HL-60 (cell line): ENCODE data around the gene OR14C36.

ENCODE experiments used
- DNase-seq, 2 experiments: peaks; one replicate each; pipeline ENCODE4 v3.0.0-alpha.2; 2010 to 2020; ENCODE audit warnings: low read depth in 1 of 2, low spot score in 1 of 2
- H3K27ac ChIP-seq: fragments of 250-450 bp; sonication (Bioruptor Pico); replicated peaks from 2 replicates; pipeline ENCODE4 v1.5.1; 2020; ENCODE audit warnings: mild to moderate bottlenecking, moderate library complexity
- H3K27me3 ChIP-seq: fragments of 250-450 bp; sonication (Bioruptor Pico); 2 replicates; pipeline ENCODE4 v1.5.1; 2021; ENCODE audit warnings: mild to moderate bottlenecking, moderate library complexity; ENCODE audit not compliant: insufficient read depth, poor library complexity, severe bottlenecking
- H3K4me3 ChIP-seq: replicated peaks from 2 replicates; pipeline ENCODE4 v1.5.1; 2011; ENCODE audit warnings: mild to moderate bottlenecking, control low read depth, low read length; ENCODE audit not compliant: insufficient read depth
- CTCF ChIP-seq: IDR thresholded peaks from one replicate; pipeline ENCODE4 v1.5.1; 2011; ENCODE audit warnings: low read length, control low read depth, inconsistent platforms; ENCODE audit not compliant: insufficient read depth
- GABPA ChIP-seq: IDR thresholded peaks from 2 replicates; pipeline ENCODE4 v1.6.1; 2012; ENCODE audit warnings: low read depth
- POLR2AphosphoS5 ChIP-seq: IDR thresholded peaks from 2 replicates; pipeline ENCODE4 v1.6.1; 2012; ENCODE audit warnings: low read depth
- REST ChIP-seq: IDR thresholded peaks from 2 replicates; pipeline ENCODE4 v1.6.1; 2012; ENCODE audit warnings: low read depth; ENCODE audit not compliant: insufficient replicate concordance
- SPI1 ChIP-seq: IDR thresholded peaks from 2 replicates; pipeline ENCODE4 v1.6.1; 2012; ENCODE audit warnings: low read depth, mild to moderate bottlenecking, borderline replicate concordance

OR14C36 gene

GRCh38 chr1:248388426-248388825, 39.9 kb downstream of the OR14C36 start:
- TF ChIP-seq REST, result no peak
- no peak for TF ChIP-seq GABPA
- TF ChIP-seq CTCF, result no peak
- TF ChIP-seq POLR2AphosphoS5, result no peak
- no peak for TF ChIP-seq SPI1
- no peak overlapping the region for H3K27ac ChIP-seq

GRCh38 chr1:248393050-248393449, 44.5 kb downstream of the OR14C36 start:
- H3K27ac ChIP-seq, result no peak overlapping the region
- H3K27me3 ChIP-seq, result no peaks in the 10 kb centered on the region
- no peak for DNase-seq
- TF ChIP-seq SPI1 (no peak), POLR2AphosphoS5 (no peak), CTCF (no peak), GABPA (no peak), REST (no peak)
- no peak overlapping the region for H3K4me3 ChIP-seq

More at GRCh38 chr1:248388426-248388825, 39.9 kb downstream of the OR14C36 start:
- DNase-seq, result no peak
- Histone ChIP-seq H3K4me3 (no peak overlapping the region), H3K27me3 (no peaks in the 10 kb centered on the region)
